HG02642 (cell line): ENCODE measurements around the gene SND1.
"Not testable (repeated sequence)": the region's sequence is repeated elsewhere in the genome, so short reads cannot be mapped to it uniquely, and the experiment has no call there.

Experiments used
- ATAC-seq: cut with Tn5 transposase; IDR thresholded peaks from one replicate; pipeline ENCODE4 v1.9.1; 2021; ENCODE audit warnings: mild to moderate bottlenecking; ENCODE audit not compliant: unreplicated experiment, poor library complexity

SND1 gene

GRCh38 chr7:127941476-127942210 is 289.6 kb downstream of the SND1 start:
- ATAC-seq, result no peak

GRCh38 chr7:127943541-127944521 is 291.8 kb downstream of the SND1 start:
- no peak for ATAC-seq

GRCh38 chr7:127946111-127946510 is 294.1 kb downstream of the SND1 start:
- no peak for ATAC-seq

- ATAC-seq, result no peak
Observed at GRCh38 chr7:127946847-127947246, 294.9 kb downstream of the SND1 start.

- ATAC-seq, result no peak
Observed at GRCh38 chr7:127948312-127948711, 296.3 kb downstream of the SND1 start.

GRCh38 chr7:127948930-127949329 is 296.9 kb downstream of the SND1 start:
- ATAC-seq, result no peak

- no peak for ATAC-seq
Observed at GRCh38 chr7:127949769-127950222, 297.8 kb downstream of the SND1 start.

GRCh38 chr7:127950233-127950935 is 298.4 kb downstream of the SND1 start:
- no peak for ATAC-seq

- ATAC-seq, result no peak
Observed at GRCh38 chr7:127953423-127954356, 301.7 kb downstream of the SND1 start.

- ATAC-seq, result no peak
Observed at GRCh38 chr7:127954357-127954748, 302.4 kb downstream of the SND1 start.

GRCh38 chr7:127955051-127955531 is 303.1 kb downstream of the SND1 start:
- no peak for ATAC-seq

- no peak for ATAC-seq
Observed at GRCh38 chr7:127957886-127958285, 305.9 kb downstream of the SND1 start.

GRCh38 chr7:127959770-127960169 is 307.8 kb downstream of the SND1 start:
- ATAC-seq, result peak; percentile 72

- ATAC-seq, result no peak
Observed at GRCh38 chr7:127961786-127962453, 309.9 kb downstream of the SND1 start.

GRCh38 chr7:127962589-127963361 is 310.8 kb downstream of the SND1 start:
- ATAC-seq, result no peak

- not testable (repeated sequence) for ATAC-seq
Observed at GRCh38 chr7:127963850-127964249, 311.9 kb downstream of the SND1 start.

- no peak for ATAC-seq
Observed at GRCh38 chr7:127967281-127967680, 315.3 kb downstream of the SND1 start.

GRCh38 chr7:127968547-127968946 is 316.6 kb downstream of the SND1 start:
- no peak for ATAC-seq
